SU-DHL-6 (cell line): Measurements from ENCODE around the gene HS3ST3A1.

Experiments used
- EZH2phosphoT487 ChIP-seq: fragments of 200-600 bp; sonication (generic), shearing (Covaris generic); conservative IDR thresholded peaks from 2 replicates; pipeline ENCODE4 v1.6.1; 2018; ENCODE audit warnings: mild to moderate bottlenecking, antibody characterized with exemption, low read length, moderate library complexity, mixed read lengths
- TF ChIP-seq, protein P1 (sequence below): fragments of 200-600 bp; sonication (generic); IDR thresholded peaks from one replicate; pipeline ENCODE4 v1.5.1; 2017; ENCODE audit warnings: antibody characterized with exemption, mild to moderate bottlenecking, low read length, moderate library complexity; ENCODE audit not compliant: insufficient read depth, poor library complexity, severe bottlenecking

DNA sequence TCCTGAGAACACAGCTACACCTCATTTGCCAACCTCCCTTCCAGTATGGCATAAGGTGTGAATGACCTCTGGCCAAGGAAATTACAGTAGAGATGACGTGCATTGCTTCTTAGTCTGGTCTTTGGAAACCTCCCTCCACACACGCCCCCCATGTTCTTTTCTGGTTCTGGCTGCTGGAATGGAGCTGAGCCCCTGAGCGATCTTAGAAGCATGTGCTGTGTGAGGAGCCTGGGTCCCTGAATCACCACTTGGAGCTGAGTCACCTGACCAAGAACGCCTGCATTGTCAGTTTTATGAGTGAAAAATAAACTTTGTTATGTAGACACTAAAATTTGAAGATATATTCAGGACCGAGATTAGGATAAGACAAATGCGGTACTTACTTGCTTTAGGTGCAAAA lies 51.4 kb downstream of the HS3ST3A1 start:
- TF ChIP-seq, protein P1, sequence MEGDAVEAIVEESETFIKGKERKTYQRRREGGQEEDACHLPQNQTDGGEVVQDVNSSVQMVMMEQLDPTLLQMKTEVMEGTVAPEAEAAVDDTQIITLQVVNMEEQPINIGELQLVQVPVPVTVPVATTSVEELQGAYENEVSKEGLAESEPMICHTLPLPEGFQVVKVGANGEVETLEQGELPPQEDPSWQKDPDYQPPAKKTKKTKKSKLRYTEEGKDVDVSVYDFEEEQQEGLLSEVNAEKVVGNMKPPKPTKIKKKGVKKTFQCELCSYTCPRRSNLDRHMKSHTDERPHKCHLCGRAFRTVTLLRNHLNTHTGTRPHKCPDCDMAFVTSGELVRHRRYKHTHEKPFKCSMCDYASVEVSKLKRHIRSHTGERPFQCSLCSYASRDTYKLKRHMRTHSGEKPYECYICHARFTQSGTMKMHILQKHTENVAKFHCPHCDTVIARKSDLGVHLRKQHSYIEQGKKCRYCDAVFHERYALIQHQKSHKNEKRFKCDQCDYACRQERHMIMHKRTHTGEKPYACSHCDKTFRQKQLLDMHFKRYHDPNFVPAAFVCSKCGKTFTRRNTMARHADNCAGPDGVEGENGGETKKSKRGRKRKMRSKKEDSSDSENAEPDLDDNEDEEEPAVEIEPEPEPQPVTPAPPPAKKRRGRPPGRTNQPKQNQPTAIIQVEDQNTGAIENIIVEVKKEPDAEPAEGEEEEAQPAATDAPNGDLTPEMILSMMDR, result no peak
- no peak for TF ChIP-seq EZH2phosphoT487
